NB4 (cell line): Measurements from ENCODE around the gene ATP12A.

ENCODE experiments used
- MAX ChIP-seq: IDR thresholded peaks from 2 replicates; pipeline ENCODE4 v1.6.1; 2011; ENCODE audit warnings: low read depth, low read length
- POLR2A ChIP-seq: IDR thresholded peaks from 2 replicates; pipeline ENCODE4 v1.6.1; 2011; ENCODE audit warnings: mild to moderate bottlenecking; ENCODE audit not compliant: insufficient read length; ENCODE audit errors: extremely low read depth
- TF ChIP-seq, protein P1 (sequence below): IDR thresholded peaks from one replicate; pipeline ENCODE4 v1.5.1; 2012; ENCODE audit warnings: low read depth, low read length

DNA sequence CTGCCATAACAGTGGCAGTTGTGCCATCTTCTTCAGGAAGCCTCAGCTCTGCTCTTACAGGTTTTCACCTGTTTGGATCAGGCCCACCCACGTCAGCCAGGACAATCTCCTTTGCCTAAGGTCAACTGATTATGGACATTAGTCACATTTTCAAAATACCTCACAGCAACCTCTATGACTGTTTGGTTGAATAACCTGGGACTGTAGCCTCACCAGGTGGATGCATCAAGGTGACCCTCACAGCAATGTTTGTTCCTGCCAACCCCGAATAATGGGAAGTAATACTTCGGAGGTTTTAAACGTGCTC, 17.2 kb upstream of the ATP12A start:
- TF ChIP-seq, protein P1, sequence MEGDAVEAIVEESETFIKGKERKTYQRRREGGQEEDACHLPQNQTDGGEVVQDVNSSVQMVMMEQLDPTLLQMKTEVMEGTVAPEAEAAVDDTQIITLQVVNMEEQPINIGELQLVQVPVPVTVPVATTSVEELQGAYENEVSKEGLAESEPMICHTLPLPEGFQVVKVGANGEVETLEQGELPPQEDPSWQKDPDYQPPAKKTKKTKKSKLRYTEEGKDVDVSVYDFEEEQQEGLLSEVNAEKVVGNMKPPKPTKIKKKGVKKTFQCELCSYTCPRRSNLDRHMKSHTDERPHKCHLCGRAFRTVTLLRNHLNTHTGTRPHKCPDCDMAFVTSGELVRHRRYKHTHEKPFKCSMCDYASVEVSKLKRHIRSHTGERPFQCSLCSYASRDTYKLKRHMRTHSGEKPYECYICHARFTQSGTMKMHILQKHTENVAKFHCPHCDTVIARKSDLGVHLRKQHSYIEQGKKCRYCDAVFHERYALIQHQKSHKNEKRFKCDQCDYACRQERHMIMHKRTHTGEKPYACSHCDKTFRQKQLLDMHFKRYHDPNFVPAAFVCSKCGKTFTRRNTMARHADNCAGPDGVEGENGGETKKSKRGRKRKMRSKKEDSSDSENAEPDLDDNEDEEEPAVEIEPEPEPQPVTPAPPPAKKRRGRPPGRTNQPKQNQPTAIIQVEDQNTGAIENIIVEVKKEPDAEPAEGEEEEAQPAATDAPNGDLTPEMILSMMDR = no peak
- TF ChIP-seq POLR2A (no peak), MAX (no peak)
